Upper lobe of right lung (tissue), 1 donor: ENCODE data around the gene MYO1H. TPM values are rescaled to one million over a fixed set of nuclear protein-coding genes. Genes with fewer than 3 reads are reported as not detected.

Source experiments
- ATAC-seq: fragments of 200-7000 bp; cut with Tn5 transposase; one replicate; pipeline ENCODE4 v1.9.1; 2020; ENCODE audit warnings: mild to moderate bottlenecking, moderate library complexity
- DNase-seq: peaks from one replicate; pipeline ENCODE4 v3.0.0-alpha.2; 2020
- H3K27ac ChIP-seq: fragments of 200-600 bp; one replicate; pipeline ENCODE4 v1.8.0; 2022
- H3K27me3 ChIP-seq: fragments of 200-600 bp; one replicate; pipeline ENCODE4 v1.8.0; 2022; ENCODE audit warnings: mild to moderate bottlenecking
- H3K36me3 ChIP-seq: fragments of 200-600 bp; one replicate; pipeline ENCODE4 v1.8.0; 2022
- H3K4me1 ChIP-seq: fragments of 200-600 bp; one replicate; pipeline ENCODE4 v1.8.0; 2022
- H3K4me3 ChIP-seq: fragments of 200-600 bp; one replicate; pipeline ENCODE4 v1.8.0; 2022; ENCODE audit warnings: mild to moderate bottlenecking
- H3K9me3 ChIP-seq: fragments of 200-600 bp; one replicate; pipeline ENCODE4 v1.8.0; 2022
- intact Hi-C: fragments of 100-400 bp; cut with DNase I; formaldehyde crosslinking; loops from one replicate; pipeline ENCODE4 v1.11.0; 2022
- total RNA-seq: library from RNA; stranded (reverse); fragmentation: NEBNext Ultra II Directional; extraction: Animal tissue kit (Norgen Biotek cat#: 25700); gene quantifications from one replicate; pipeline ENCODE4 v1.2.1, GENCODE V29; 2021
- TF ChIP-seq, protein P1 (sequence below): fragments of 200-600 bp; IDR thresholded peaks from one replicate; pipeline ENCODE4 v1.8.0; 2022; ENCODE audit warnings: antibody characterized with exemption
- donor health status: DM: no; HTN: yes; CAD: no; lungs with severe emphysema.

The MYO1H gene
- total RNA-seq, 1 donor from 2014 or later, result 0.64 TPM

DNA sequence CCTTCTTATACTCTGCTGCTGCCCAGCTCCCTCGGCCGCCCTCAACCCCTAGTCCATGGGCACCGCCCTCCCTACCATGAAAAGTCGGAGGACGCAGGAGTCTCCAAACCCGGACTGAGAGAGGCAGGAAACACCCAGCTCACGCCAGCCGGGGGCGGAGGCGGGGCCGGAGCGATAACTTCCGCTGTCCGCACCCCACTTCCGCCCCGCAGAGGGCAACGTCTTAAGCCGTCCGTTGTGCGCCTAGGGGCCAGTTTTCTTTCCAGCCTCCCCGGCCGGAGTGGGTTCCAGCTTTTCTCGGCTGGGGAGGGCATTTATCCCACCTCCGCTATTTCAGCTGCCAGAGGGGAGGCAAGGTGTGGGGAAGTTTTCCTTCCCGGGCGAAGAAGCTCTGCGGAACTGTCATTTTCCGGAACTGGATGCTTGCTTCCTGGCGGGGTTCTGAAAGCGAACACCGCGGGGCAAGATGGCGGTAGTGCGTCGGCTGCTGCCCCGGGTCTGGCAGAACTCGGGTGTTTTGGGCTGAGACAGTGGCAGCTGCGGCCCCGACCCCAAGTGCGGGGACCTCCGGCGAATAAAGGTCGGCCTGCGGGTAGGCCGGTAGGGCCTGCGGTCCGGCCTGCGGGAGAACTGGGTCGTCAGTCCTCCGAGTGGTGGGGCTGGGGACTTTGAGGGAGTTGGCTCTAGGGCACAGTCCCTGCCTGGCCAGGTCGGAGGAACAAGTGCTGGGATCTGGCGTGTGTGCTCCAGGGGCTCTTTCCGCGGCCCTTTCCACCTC, 129.7 kb downstream of the MYO1H start, which contains the start of the genes KCTD10 and UBE3B:
KCTD10 (minus strand) TSS at position 116 of the 778 bp plus-strand sequence; CDS start at position 78, 38 bp downstream.
UBE3B (plus strand) TSS at position 450 of the 778 bp plus-strand sequence. CDS start 5,918 bp downstream, outside the sequence.
- intact Hi-C loops, result no loop called here
- Histone ChIP-seq H3K27me3 (no peaks in the 10 kb centered on the region), H3K4me3 (peak within 1 kb of the TSS; percentile 98), H3K27ac (peak within 1 kb of the TSS; percentile 99), H3K4me1 (peaks cover 44% of the 10 kb centered on the region), H3K36me3 (no peaks in the 10 kb centered on the region), H3K9me3 (no peaks in the 10 kb centered on the region)
- DNase-seq, result peak; percentile 94
- ATAC-seq, result peak; percentile 99
- TF ChIP-seq, protein P1, sequence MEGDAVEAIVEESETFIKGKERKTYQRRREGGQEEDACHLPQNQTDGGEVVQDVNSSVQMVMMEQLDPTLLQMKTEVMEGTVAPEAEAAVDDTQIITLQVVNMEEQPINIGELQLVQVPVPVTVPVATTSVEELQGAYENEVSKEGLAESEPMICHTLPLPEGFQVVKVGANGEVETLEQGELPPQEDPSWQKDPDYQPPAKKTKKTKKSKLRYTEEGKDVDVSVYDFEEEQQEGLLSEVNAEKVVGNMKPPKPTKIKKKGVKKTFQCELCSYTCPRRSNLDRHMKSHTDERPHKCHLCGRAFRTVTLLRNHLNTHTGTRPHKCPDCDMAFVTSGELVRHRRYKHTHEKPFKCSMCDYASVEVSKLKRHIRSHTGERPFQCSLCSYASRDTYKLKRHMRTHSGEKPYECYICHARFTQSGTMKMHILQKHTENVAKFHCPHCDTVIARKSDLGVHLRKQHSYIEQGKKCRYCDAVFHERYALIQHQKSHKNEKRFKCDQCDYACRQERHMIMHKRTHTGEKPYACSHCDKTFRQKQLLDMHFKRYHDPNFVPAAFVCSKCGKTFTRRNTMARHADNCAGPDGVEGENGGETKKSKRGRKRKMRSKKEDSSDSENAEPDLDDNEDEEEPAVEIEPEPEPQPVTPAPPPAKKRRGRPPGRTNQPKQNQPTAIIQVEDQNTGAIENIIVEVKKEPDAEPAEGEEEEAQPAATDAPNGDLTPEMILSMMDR, result no peak

DNA sequence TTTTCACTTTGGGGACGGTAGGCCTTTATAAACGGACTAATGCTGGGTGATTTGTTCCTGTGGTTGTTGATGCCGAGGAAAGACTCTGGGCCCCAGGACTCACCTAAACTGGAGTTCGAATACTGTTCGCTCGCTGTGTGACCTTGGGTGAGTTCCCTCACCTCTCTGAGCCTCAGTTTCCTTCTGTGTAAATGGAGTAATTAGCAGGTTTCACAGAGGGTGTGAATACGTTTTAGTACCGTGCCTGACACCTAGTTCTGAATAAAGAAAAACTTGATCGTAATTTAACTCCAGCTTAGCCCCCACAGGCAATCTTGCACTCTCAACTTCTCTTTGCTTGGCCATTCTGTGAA, 130.2 kb downstream of the MYO1H start:
- no peak for DNase-seq
- Histone ChIP-seq H3K9me3 (no peaks in the 10 kb centered on the region), H3K4me3 (peak overlapping the region; percentile 98), H3K27me3 (no peaks in the 10 kb centered on the region), H3K4me1 (peaks cover 42% of the 10 kb centered on the region), H3K27ac (peak overlapping the region; percentile 99), H3K36me3 (no peaks in the 10 kb centered on the region)
- no peak for ATAC-seq
- TF ChIP-seq, protein P1, result no peak
- intact Hi-C loops, result no loop called here

DNA sequence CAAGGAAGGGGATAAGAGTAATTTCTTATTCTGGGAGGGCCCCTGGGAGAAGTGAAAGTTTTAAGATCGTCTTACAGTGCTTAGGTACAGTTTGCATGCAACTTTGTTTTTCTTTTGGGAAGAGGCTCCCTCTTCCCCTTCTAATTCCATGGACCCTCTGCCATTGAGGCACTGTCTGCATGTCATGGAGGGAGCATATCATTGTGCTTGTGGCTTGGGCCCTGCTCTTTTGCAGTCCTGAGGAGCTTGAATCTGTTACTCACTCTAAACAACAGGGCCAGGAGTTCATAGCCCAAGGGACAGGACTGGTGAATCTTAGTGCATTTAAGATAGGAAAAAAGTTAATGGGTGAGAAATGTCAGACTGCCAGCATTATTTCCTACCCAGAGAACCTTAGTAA, 132.1 kb downstream of the MYO1H start:
- Histone ChIP-seq H3K36me3 (peaks cover 17% of the 10 kb centered on the region), H3K27me3 (no peaks in the 10 kb centered on the region), H3K27ac (no peak overlapping the region), H3K9me3 (no peaks in the 10 kb centered on the region), H3K4me1 (peaks cover 31% of the 10 kb centered on the region), H3K4me3 (no peak overlapping the region)
- DNase-seq (no peak), ATAC-seq (no peak)
- intact Hi-C loops, result no loop called here
- TF ChIP-seq, protein P1, result no peak

DNA sequence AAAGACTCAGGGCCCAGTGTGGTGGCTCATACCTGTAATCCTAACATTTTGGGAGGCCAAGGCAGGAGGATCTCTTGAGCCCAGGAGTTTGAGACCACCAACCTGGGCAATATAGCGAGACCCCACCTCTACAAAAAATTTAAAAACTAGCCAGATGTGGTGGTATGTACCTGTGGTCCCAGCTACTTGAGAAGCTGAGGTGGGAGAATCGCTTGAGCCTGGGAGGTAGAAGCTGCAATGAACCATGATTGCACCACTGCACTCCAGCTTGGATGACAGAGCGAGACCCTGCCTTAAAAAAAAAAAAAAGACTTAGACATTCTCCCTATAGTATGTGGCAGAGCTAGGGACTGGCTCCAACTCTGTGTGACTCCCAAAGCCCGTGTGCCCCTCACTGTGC, 132.7 kb downstream of the MYO1H start:
- Histone ChIP-seq H3K4me3 (no peak overlapping the region), H3K4me1 (peaks cover 25% of the 10 kb centered on the region), H3K27ac (no peak overlapping the region), H3K27me3 (no peaks in the 10 kb centered on the region), H3K9me3 (no peaks in the 10 kb centered on the region), H3K36me3 (peaks cover 23% of the 10 kb centered on the region)
- DNase-seq (no peak), ATAC-seq (no peak)
- TF ChIP-seq, protein P1, result no peak
- intact Hi-C loops, result no loop called here

DNA sequence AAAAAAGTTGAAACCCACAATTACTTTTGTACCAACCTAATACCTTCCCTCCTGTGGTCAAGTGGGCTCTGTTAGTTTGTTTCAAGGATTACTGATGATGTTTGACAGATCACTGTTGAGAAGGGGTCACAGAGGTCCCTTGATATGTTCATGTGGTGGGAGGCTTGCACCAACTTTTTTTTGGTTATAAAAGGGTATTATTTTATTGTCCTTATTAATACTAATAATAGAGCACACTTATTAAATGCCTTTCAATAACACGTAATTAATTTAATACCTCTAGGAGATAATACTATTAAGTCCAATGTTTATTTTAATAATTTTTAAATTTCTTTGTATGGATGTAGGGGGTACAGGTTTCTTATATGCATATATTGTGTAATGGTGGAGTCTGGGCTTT, 134.2 kb downstream of the MYO1H start:
- no peak for ATAC-seq

More for the DNA sequence above, 134.2 kb downstream of the MYO1H start:
- no peaks in the 10 kb centered on the region for H3K9me3 ChIP-seq
- no peak for DNase-seq
- peaks cover 38% of the 10 kb centered on the region for H3K36me3 ChIP-seq
- no peak overlapping the region for H3K4me3 ChIP-seq
- H3K27me3 ChIP-seq, result no peaks in the 10 kb centered on the region
- intact Hi-C loops, result no loop called here
- peaks cover 16% of the 10 kb centered on the region for H3K4me1 ChIP-seq
- TF ChIP-seq, protein P1, result no peak
- H3K27ac ChIP-seq, result no peak overlapping the region
